SJCRH30 (cell line): ENCODE data around the gene AACS. TPM values are rescaled to one million over a fixed set of nuclear protein-coding genes. Genes with fewer than 3 reads are reported as not detected.
A peak's percentile ranks its signal among the peaks of the same experiment; 100 is the strongest.
"Not testable (repeated sequence)": the region's sequence is repeated elsewhere in the genome, so short reads cannot be mapped to it uniquely, and the experiment has no call there.

Experiments
- DNase-seq, 2 experiments: peaks; one replicate each; pipeline ENCODE4 v3.0.0-alpha.2; 2015 to 2020
- H3K27ac ChIP-seq: fragments of 250-450 bp; sonication (Bioruptor Pico); 2 replicates; pipeline ENCODE4 v1.5.1; 2020; ENCODE audit warnings: mild to moderate bottlenecking, moderate library complexity
- H3K27me3 ChIP-seq: fragments of 250-450 bp; sonication (Bioruptor Pico); 2 replicates; pipeline ENCODE4 v1.5.1; 2020; ENCODE audit warnings: mild to moderate bottlenecking, moderate library complexity
- H3K36me3 ChIP-seq: fragments of 250-450 bp; sonication (Bioruptor Pico); 2 replicates; pipeline ENCODE4 v1.5.1; 2020; ENCODE audit warnings: mild to moderate bottlenecking, moderate library complexity
- H3K4me1 ChIP-seq: fragments of 250-450 bp; sonication (Bioruptor Pico); 2 replicates; pipeline ENCODE4 v1.5.1; 2020; ENCODE audit warnings: mild to moderate bottlenecking, moderate library complexity
- H3K4me3 ChIP-seq: fragments of 250-450 bp; sonication (Bioruptor Pico); 2 replicates; pipeline ENCODE4 v1.5.1; 2020; ENCODE audit warnings: mild to moderate bottlenecking, moderate library complexity
- H3K9me3 ChIP-seq: fragments of 250-450 bp; sonication (Bioruptor Pico); replicated peaks from 2 replicates; pipeline ENCODE4 v1.5.1; 2020; ENCODE audit warnings: mild to moderate bottlenecking, moderate library complexity
- total RNA-seq: library from RNA; depleted of rRNA; stranded (reverse); fragments of >200 nt; shearing (Covaris generic); gene quantifications from 2 replicates; pipeline ENCODE4 v1.2.3, GENCODE V29; 2014; rRNA removed

The AACS gene
- total RNA-seq = 29.2 and 31.9 TPM in 2 replicates

DNA sequence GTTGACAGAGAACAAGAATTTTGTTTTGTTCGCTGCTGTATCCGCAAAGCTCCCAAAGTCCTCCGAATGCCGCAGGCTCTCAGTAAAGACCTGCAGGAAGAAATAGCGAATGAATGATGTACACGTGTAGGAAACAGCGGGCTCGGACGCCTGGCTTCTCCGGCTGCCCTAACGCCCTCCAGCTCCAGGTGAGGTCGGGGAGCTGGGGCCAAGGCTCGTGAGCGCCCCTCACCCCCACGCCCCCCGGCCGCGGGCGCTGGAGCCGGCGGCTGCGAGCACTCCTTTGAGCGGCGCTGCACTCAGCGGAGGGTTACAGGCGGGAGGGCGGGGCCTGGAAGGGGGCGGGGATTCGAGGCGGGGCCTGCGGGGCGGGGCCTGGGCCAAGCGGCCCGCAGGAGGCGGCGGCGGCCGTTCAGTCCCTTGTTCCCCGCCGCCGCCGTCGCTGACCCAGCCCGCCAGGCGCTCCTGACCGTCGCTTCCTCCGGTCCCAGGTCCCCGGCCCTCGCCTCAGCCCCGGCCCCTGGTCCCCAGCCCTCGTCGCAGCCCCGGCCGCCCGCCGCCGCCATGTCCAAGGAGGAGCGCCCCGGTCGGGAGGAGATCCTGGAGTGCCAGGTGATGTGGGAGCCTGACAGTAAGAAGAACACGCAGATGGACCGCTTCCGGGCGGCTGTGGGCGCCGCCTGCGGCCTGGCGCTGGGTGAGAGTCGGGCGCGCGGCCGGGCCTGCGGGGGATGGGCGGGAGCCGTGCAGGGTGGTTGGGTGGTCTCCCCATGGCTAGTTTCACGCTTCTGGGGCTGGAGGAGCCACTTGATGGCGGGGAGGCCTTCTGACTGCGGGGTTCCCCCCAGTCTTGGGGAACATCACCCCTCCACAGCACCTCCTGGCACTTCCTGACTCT lies at the start of gene AACS:
TSS of gene AACS (plus strand) at position 415 of the 898 bp plus-strand sequence. CDS start at position 565, 150 bp downstream.
- Histone ChIP-seq H3K4me1 (peaks cover 8% of the 10 kb centered on the region; the same call in 1 of the 2 replicates), H3K27me3 (no peaks in the 10 kb centered on the region), H3K27ac (peak within 1 kb of the TSS; percentile 52), H3K4me3 (peak within 1 kb of the TSS; percentile 90), H3K9me3 (peaks cover 4% of the 10 kb centered on the region; the same call in 1 of the 2 replicates), H3K36me3 (no peaks in the 10 kb centered on the region)
- DNase-seq = peak; percentile 75 to 81

- DNase-seq = no peak
- no peak overlapping the region for H3K27ac ChIP-seq
Measured at GRCh38 chr12:125015680-125016310, 49.4 kb upstream of the AACS start.

DNA sequence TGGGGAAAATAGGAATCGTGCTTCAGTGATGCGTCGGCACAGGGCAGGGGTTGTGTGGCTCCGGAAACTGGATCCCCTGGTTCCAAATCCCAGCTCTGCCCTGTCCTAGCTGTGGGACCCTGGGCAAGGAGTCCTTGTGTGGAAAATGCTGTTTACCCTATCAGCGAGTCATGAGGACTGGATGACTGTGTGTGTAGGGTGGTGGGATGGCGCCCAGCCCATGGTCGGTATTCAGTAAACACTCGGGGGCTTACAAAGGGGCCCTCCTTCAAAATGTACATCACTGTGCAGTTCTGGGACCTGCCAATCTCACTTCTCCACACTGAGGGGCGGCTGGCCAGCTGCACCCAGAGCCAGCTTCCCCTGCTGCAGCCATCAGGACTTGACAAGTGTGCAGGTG lies 47.4 kb upstream of the AACS start:
- H3K9me3 ChIP-seq = no peaks in the 10 kb centered on the region
- H3K27ac ChIP-seq = no peak overlapping the region
- H3K36me3 ChIP-seq = peaks cover 21% of the 10 kb centered on the region
- H3K4me1 ChIP-seq = no peaks in the 10 kb centered on the region
- no peak for DNase-seq
- H3K4me3 ChIP-seq = no peak overlapping the region
- no peaks in the 10 kb centered on the region for H3K27me3 ChIP-seq

More at GRCh38 chr12:125015680-125016310, 49.4 kb upstream of the AACS start:
- Histone ChIP-seq H3K4me1 (no peaks in the 10 kb centered on the region), H3K4me3 (no peak overlapping the region), H3K36me3 (peaks cover 22% of the 10 kb centered on the region), H3K27me3 (no peaks in the 10 kb centered on the region), H3K9me3 (no peaks in the 10 kb centered on the region)

- no peak for DNase-seq
- no peak overlapping the region for H3K4me3 ChIP-seq
- H3K27me3 ChIP-seq = no peaks in the 10 kb centered on the region
- H3K4me1 ChIP-seq = no peaks in the 10 kb centered on the region
- no peaks in the 10 kb centered on the region for H3K9me3 ChIP-seq
- peaks cover 16% of the 10 kb centered on the region; the same call in 1 of the 2 replicates for H3K36me3 ChIP-seq
- H3K27ac ChIP-seq = no peak overlapping the region
Measured at GRCh38 chr12:125018356-125018755, 46.9 kb upstream of the AACS start.

DNA sequence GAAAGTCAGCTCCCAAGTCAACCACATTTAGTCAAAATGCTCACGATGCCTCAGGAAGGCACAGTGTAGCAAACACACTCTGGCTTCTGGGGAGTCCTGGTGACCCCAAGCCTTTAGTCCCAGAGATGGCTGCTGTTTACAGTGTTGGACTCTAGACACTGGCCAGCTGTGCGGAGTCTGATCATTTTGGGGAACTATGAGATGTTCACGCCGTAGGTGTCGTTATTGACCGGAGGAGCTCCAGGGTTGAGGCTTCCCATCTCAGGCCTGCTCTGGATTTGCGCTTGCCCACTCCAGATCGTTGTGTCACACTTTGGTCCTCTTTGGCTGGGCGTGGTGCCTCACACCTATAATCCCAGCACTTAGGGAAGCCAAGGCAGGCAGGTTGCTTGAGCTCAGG lies 44.1 kb upstream of the AACS start:
- Histone ChIP-seq H3K27me3 (no peaks in the 10 kb centered on the region), H3K9me3 (no peaks in the 10 kb centered on the region), H3K36me3 (peaks cover 11% of the 10 kb centered on the region; the same call in 1 of the 2 replicates), H3K4me1 (no peaks in the 10 kb centered on the region), H3K27ac (no peak overlapping the region), H3K4me3 (no peak overlapping the region)
- no peak for DNase-seq

- Histone ChIP-seq H3K27me3 (no peaks in the 10 kb centered on the region), H3K4me1 (no peaks in the 10 kb centered on the region), H3K4me3 (no peak overlapping the region), H3K36me3 (peaks cover 11% of the 10 kb centered on the region; the same call in 1 of the 2 replicates), H3K27ac (no peak overlapping the region), H3K9me3 (no peaks in the 10 kb centered on the region)
- no peak for DNase-seq
Measured at GRCh38 chr12:125021771-125022170, 43.5 kb upstream of the AACS start.

GRCh38 chr12:125023065-125023464 lies 42.2 kb upstream of the AACS start:
- H3K9me3 ChIP-seq = no peaks in the 10 kb centered on the region
- H3K27ac ChIP-seq = no peak overlapping the region
- no peaks in the 10 kb centered on the region for H3K27me3 ChIP-seq
- H3K36me3 ChIP-seq = peaks cover 11% of the 10 kb centered on the region; the same call in 1 of the 2 replicates
- no peak for DNase-seq
- H3K4me1 ChIP-seq = no peaks in the 10 kb centered on the region
- no peak overlapping the region for H3K4me3 ChIP-seq

DNA sequence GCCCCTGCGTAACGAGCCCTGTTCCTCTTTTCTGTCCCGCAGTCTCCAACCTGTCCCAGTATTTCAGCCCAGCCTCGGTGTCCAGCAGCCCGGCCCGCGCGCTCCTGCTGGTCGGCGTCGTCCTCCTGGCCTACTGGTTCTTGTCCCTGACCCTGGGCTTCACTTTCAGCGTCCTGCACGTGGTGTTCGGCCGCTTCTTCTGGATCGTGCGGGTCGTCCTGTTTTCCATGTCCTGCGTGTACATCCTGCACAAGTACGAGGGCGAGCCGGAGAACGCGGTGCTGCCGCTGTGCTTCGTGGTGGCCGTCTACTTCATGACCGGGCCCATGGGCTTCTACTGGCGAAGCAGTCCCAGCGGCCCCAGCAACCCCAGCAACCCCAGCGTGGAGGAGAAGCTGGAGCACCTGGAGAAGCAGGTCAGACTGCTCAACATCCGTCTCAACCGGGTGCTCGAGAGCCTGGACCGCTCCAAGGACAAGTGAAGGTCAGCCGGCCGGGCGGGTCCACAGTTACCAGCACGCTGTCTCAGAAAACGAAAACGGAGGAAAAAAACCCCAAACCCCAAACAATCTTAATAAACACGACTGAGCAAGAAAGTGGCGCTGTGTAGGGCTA lies 40.2 kb upstream of the AACS start:
- H3K4me1 ChIP-seq = peaks cover 2% of the 10 kb centered on the region
- H3K27ac ChIP-seq = no peak overlapping the region
- H3K4me3 ChIP-seq = no peak overlapping the region
- no peak for DNase-seq
- no peaks in the 10 kb centered on the region for H3K27me3 ChIP-seq
- peaks cover 11% of the 10 kb centered on the region; the same call in 1 of the 2 replicates for H3K36me3 ChIP-seq
- H3K9me3 ChIP-seq = no peaks in the 10 kb centered on the region

DNA sequence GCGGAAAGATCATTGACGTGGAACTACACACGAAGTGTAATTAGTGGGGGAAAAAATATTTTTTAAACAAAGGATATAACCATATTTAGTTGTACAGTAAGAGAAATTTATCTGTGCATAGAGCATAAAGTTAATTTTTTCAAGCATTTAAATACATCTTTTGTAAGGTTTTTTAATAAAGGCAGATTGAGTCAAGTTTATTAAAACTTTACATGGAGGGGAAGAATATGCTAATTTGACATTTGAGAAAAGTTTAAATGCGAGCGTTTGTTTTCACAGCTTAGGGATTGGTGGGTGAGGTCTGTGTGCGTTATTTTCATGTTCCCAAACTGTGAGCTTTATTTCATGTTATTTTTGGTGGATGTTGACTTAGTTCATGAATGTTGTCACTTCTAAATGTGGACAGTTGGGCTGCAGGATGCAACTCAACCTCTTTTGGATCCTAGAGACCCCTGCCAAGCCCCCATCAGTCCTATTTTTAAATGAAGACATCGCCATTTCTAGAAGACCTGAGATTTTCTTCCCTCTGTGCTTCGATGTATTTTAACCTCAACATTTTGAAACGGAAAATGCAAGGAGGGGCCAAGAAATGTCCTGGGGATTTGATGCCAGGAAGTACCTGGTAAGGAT lies 39.5 kb upstream of the AACS start:
- peaks cover 5% of the 10 kb centered on the region for H3K4me1 ChIP-seq
- H3K27ac ChIP-seq = no peak overlapping the region
- no peak overlapping the region for H3K4me3 ChIP-seq
- H3K36me3 ChIP-seq = peaks cover 8% of the 10 kb centered on the region; the same call in 1 of the 2 replicates
- no peaks in the 10 kb centered on the region for H3K9me3 ChIP-seq
- DNase-seq = no peak
- no peaks in the 10 kb centered on the region for H3K27me3 ChIP-seq

- Histone ChIP-seq H3K36me3 (peaks cover 6% of the 10 kb centered on the region; the same call in 1 of the 2 replicates), H3K27ac (no peak overlapping the region), H3K4me1 (peaks cover 5% of the 10 kb centered on the region), H3K27me3 (no peaks in the 10 kb centered on the region), H3K9me3 (no peaks in the 10 kb centered on the region), H3K4me3 (no peak overlapping the region)
- no peak for DNase-seq
Measured at GRCh38 chr12:125028106-125028505, 37.1 kb upstream of the AACS start.

DNA sequence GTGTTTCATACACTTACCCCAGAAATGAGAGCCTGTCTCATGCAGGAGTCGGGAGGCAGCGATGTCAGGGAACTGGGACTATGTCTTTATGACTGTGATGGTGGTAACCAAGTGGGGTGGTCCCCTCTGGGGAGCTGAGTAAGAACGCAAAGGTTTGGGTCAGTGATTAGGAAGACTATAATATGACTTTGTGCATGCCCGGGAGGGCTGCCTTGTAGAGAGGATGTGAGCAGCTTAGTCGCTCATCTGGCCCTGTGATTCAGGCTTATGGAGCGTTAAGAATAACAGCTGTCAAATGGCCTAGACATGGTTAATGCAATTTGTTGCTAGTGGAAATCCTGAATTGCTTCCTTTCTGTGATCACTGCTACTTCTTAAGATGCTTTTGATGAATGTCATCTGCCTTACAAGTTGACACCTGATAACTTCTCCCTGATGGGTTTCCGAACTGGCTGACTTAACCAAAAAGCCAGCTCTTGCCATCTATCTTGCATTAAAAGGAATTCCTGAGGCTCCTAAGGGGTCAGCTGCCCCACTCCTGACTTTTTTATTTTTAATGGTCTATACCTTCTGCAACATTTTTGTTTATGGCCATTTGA lies 35.4 kb upstream of the AACS start:
- Histone ChIP-seq H3K27ac (peak overlapping the region; percentile 24), H3K4me3 (no peak overlapping the region), H3K9me3 (0 out of 2 replicates have a peak, but pooled peaks cover 1% of the 10 kb centered on the region), H3K4me1 (peaks cover 5% of the 10 kb centered on the region), H3K36me3 (no peaks in the 10 kb centered on the region; the same call in 1 of the 2 replicates), H3K27me3 (no peaks in the 10 kb centered on the region)
- peak; percentile 54 to 67 for DNase-seq

- H3K27me3 ChIP-seq, H3K9me3 ChIP-seq, DNase-seq, H3K27ac ChIP-seq, H3K4me3 ChIP-seq, H3K36me3 ChIP-seq, H3K4me1 ChIP-seq: not testable (repeated sequence)
Measured at GRCh38 chr12:125031471-125031870, 33.8 kb upstream of the AACS start.

GRCh38 chr12:125032466-125033152 lies 32.6 kb upstream of the AACS start:
- Histone ChIP-seq H3K36me3 (no peaks in the 10 kb centered on the region), H3K27ac (no peak overlapping the region), H3K27me3 (no peaks in the 10 kb centered on the region), H3K9me3 (0 out of 2 replicates have a peak, but pooled peaks cover 3% of the 10 kb centered on the region), H3K4me3 (no peak overlapping the region), H3K4me1 (peaks cover 5% of the 10 kb centered on the region)
- no peak for DNase-seq
